GM19035 (cell line): ENCODE results near the gene LORICRIN.

Source experiments
- ATAC-seq: cut with Tn5 transposase; IDR thresholded peaks from one replicate; pipeline ENCODE4 v1.9.1; 2021; ENCODE audit not compliant: unreplicated experiment

LORICRIN gene

GRCh38 chr1:153293851-153294250 is 34.4 kb downstream of the LORICRIN start:
- ATAC-seq: no peak

- ATAC-seq: no peak
These were observed 42.8 kb downstream of the LORICRIN start for GRCh38 chr1:153302308-153302707.

DNA sequence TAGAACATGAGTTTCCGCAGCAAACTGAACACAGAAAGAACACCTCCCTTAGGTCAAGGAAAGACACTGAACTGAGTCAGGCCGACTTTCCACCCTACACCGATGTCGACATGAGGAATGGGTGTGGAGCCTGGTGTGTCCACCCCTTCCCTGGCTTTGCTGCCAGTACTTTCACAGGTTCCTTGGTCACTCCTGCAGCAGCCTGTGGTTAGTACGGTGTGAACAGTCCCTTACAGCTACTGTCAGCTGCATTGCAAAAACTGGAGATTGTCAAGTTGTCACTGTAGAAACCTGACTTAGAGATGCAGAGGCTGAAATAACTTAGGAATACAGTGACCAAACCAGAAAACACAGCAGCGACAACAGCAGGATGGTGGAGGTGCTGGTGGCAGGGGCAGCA is 46.2 kb downstream of the LORICRIN start:
- ATAC-seq: no peak

- ATAC-seq: no peak
These were observed 47.1 kb downstream of the LORICRIN start for GRCh38 chr1:153306303-153307220.

GRCh38 chr1:153307221-153307600 is 47.7 kb downstream of the LORICRIN start:
- ATAC-seq: no peak

- ATAC-seq: no peak
These were observed 49.1 kb downstream of the LORICRIN start for GRCh38 chr1:153308540-153308939.

DNA sequence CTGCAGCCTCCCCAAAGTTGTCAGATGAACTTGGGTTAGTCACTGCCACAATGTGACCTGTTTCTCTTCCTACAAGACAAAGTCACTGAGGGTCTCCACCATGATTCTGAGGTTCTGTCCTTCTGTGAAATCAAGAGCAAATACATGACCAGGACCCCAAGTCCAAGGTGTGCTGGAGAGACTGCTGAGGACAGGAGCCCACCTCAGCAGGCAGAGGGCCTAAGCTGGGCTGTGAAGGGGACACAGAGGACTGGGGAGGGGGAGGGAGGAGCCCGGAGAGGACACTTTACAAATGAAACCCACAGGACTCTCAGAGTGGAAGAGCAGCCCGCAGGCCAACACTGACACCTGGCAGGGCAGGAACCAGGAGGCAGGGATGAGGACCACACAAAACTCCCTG is 50.0 kb downstream of the LORICRIN start:
- ATAC-seq: no peak

- ATAC-seq: no peak
These were observed 51.0 kb downstream of the LORICRIN start for GRCh38 chr1:153310526-153310925.
